ENCODE measurements around the gene AZU1. TPM values are rescaled to one million over a fixed set of nuclear protein-coding genes. Genes with fewer than 3 reads are reported as not detected.
A peak's percentile ranks its signal among the peaks of the same experiment; 100 is the strongest.

Gene AZU1
- total RNA-seq, 1 experiment from 2014 or later = 1.6 TPM

DNA sequence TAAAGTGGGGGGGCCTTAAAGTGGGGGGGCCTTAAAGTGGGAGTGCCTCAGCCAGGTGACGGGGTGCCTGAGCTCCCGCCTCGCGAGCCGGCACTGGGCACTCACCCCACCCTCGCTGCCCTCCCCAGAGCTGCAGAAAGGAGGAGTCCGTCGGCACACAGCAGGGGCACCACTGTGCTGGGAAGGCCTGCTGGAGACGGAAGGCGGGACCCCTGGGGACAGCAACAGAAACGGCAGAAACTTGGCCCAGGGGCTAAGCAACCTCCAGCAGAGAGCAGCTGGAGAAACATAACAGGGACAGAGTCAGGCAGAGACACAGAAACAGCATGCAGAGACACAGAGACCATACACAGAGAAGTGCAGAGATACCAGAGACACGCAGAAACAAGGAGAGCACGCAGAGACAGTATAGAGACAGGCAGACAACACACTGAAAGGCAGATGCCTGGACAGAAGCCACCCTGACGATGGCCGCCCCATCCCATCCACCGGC lies 39.7 kb downstream of the AZU1 start:
- H4K8ac ChIP-seq (replicated peaks; ENCODE audit: insufficient read length, low read depth, low read length) = no peak overlapping the region
- no peaks in the 10 kb centered on the region for H3K27me3 ChIP-seq (ENCODE audit: insufficient read depth, low read length)
- H3T11ph ChIP-seq (ENCODE audit: low read length) = no peak overlapping the region
- no peaks in the 10 kb centered on the region for H3K79me2 ChIP-seq (ENCODE audit: insufficient read depth, low read length)
- Mint-ChIP-seq H3K9me3 (peaks cover 3 to 7% of the 10 kb centered on the region in 2 experiments; a peak in 4 of 5 replicates), H3K36me3 (ENCODE audit: insufficient read depth in 1 of 3, low read depth in 3 of 3) (peaks cover 20 to 43% (median 30%) of the 10 kb centered on the region in 3 experiments), H3K4me3 (0 out of 5 replicates have a peak overlapping the region, but pooled peaks of 1 of the 2 experiments have one; percentile 29), H3K27me3 (ENCODE audit: low read depth) (peaks cover 8% of the 10 kb centered on the region; the same call in 1 of the 2 replicates), H3K27ac (peak overlapping the region; percentile 7 to 64 (median 46); a peak in 2 of 7 replicates), H3K4me1 (peaks cover 8 to 27% of the 10 kb centered on the region in 2 experiments)
- H3K4ac ChIP-seq (ENCODE audit: low read depth, low read length) = no peak overlapping the region
- H3K79me1 ChIP-seq (ENCODE audit: insufficient read depth, low read depth, low read length, poor library complexity, severe bottlenecking) = no peaks in the 10 kb centered on the region
- no peak overlapping the region for H3K9ac ChIP-seq (ENCODE audit: extremely low read depth, insufficient read length, low read length)
- no peaks in the 10 kb centered on the region for H3K23me2 ChIP-seq (ENCODE audit: insufficient read length, low read depth, low read length, poor library complexity, severe bottlenecking)
- no peak overlapping the region for H4K5ac ChIP-seq (ENCODE audit: insufficient read length, low read depth, low read length)
- no peak overlapping the region for H3K27ac ChIP-seq (ENCODE audit: insufficient read length, low read depth, low read length)
- no peak overlapping the region for H2BK12ac ChIP-seq (ENCODE audit: insufficient read length, low read depth, low read length)
- WGBS (ENCODE audit: extremely low coverage, insufficient read length, low lambda C conversion rate) = no CpG with 5 or more reads among the region's 16 CpGs
- no peak overlapping the region for H2AK5ac ChIP-seq (ENCODE audit: insufficient read length, low read length)
- H3K4me1 ChIP-seq (ENCODE audit: insufficient read depth, low read length) = no peaks in the 10 kb centered on the region
- no peak overlapping the region for H2AFZ ChIP-seq (ENCODE audit: low read length)
- no peak for TF ChIP-seq CTCF (conservative IDR thresholded peaks at IDR 0.05)
- DNase-seq = no peak
- H4K91ac ChIP-seq (ENCODE audit: insufficient read length, low read depth, low read length) = no peak overlapping the region
- no peak overlapping the region for H3K23ac ChIP-seq (ENCODE audit: insufficient read length, low read depth, low read length)
- no peaks in the 10 kb centered on the region for H4K20me1 ChIP-seq (ENCODE audit: control insufficient read depth, insufficient read depth, insufficient read length)
- H3K18ac ChIP-seq (ENCODE audit: insufficient read length, low read depth, low read length) = no peak overlapping the region
- no peak overlapping the region for H2BK120ac ChIP-seq (ENCODE audit: low read depth, low read length, poor library complexity, severe bottlenecking)
- H3K56ac ChIP-seq (ENCODE audit: insufficient read length, low read depth, low read length) = no peak overlapping the region
- H3K14ac ChIP-seq (ENCODE audit: insufficient read depth, low read length) = no peak overlapping the region
- no peaks in the 10 kb centered on the region for H3K9me3 ChIP-seq (ENCODE audit: control insufficient read depth, low read depth, low read length)
- H2BK15ac ChIP-seq (ENCODE audit: low read depth, low read length) = no peak overlapping the region
- H2BK20ac ChIP-seq (ENCODE audit: low read depth, low read length, poor library complexity, severe bottlenecking) = no peak overlapping the region
- H2BK5ac ChIP-seq (ENCODE audit: insufficient read length, low read length) = no peak overlapping the region
- no peak overlapping the region for H3K4me2 ChIP-seq (ENCODE audit: insufficient read depth, insufficient read length, low read length)
